Left lung (tissue), 10 donors: ENCODE results near the gene RAB20. TPM values are rescaled to one million over a fixed set of nuclear protein-coding genes. Genes with fewer than 3 reads are reported as not detected.

Experiments
- ATAC-seq: fragments of 200-7000 bp; cut with Tn5 transposase; one replicate; pipeline ENCODE4 v1.9.1; 2020; ENCODE audit warnings: moderate library complexity
- DNase-seq, 4 donors: peaks; one replicate each; pipeline ENCODE4 v3.0.0-alpha.2; 2013 to 2020
- H3K27ac ChIP-seq, 2 donors: fragments of 200-600 bp; sonication (generic) in 1 of 2; one replicate each; pipeline versions ENCODE4 v1.5.0 to v1.8.0; 2020 to 2021
- H3K27me3 ChIP-seq, 2 donors: fragments of 200-600 bp; sonication (generic) in 1 of 2; one replicate each; pipeline versions ENCODE4 v1.5.0 to v1.8.0; 2020 to 2021
- H3K36me3 ChIP-seq, 2 donors: fragments of 200-600 bp; sonication (generic) in 1 of 2; one replicate each; pipeline versions ENCODE4 v1.5.0 to v1.8.0; 2020 to 2021
- H3K4me1 ChIP-seq, 2 donors: fragments of 200-600 bp; one replicate each; pipeline ENCODE4 v1.8.0; 2021
- H3K4me3 ChIP-seq, 2 donors: fragments of 200-600 bp; sonication (generic) in 1 of 2; one replicate each; pipeline versions ENCODE4 v1.5.0 to v1.8.0; 2020 to 2021; ENCODE audit warnings: mild to moderate bottlenecking in 1 of 2
- H3K9me3 ChIP-seq, 2 donors: fragments of 200-600 bp; sonication (generic) in 1 of 2; one replicate each; pipeline versions ENCODE4 v1.5.0 to v1.8.0; 2020 to 2021
- intact Hi-C, 2 donors: fragments of 100-400 bp; cut with DNase I; formaldehyde crosslinking; loops; one replicate each; pipeline versions ENCODE4 v1.11.2 to v1.14.2; 2022
- polyA plus RNA-seq, 6 donors: library from polyadenylated mRNA; unstranded; fragments of 120-200 nt; gene quantifications; one replicate each; pipeline ENCODE4 v1.2.1, GENCODE V29; 2013; ENCODE audit not compliant: insufficient read length in 6 of 6
- total RNA-seq, 2 donors: library from RNA; stranded (reverse); fragmentation: NEBNext Ultra II Directional; extraction: Animal tissue kit (Norgen Biotek cat#: 25700); gene quantifications; one replicate each; pipeline ENCODE4 v1.2.1, GENCODE V29; 2021
- TF ChIP-seq, protein P1 (sequence below), 2 donors: fragments of 200-600 bp; sonication (generic) in 1 of 2; IDR thresholded peaks; one replicate each; pipeline versions ENCODE4 v1.5.0 to v1.8.0; 2021; ENCODE audit warnings: antibody characterized with exemption in 2 of 2
- donor health status: DM: no; HTN: yes; CAD: no.
- donor health status: DM: no; HTN: no; CAD: no.

RAB20 gene
- total and polyA plus RNA-seq, 8 donors: 20.1 to 42.4 (median 21.3) TPM

DNA sequence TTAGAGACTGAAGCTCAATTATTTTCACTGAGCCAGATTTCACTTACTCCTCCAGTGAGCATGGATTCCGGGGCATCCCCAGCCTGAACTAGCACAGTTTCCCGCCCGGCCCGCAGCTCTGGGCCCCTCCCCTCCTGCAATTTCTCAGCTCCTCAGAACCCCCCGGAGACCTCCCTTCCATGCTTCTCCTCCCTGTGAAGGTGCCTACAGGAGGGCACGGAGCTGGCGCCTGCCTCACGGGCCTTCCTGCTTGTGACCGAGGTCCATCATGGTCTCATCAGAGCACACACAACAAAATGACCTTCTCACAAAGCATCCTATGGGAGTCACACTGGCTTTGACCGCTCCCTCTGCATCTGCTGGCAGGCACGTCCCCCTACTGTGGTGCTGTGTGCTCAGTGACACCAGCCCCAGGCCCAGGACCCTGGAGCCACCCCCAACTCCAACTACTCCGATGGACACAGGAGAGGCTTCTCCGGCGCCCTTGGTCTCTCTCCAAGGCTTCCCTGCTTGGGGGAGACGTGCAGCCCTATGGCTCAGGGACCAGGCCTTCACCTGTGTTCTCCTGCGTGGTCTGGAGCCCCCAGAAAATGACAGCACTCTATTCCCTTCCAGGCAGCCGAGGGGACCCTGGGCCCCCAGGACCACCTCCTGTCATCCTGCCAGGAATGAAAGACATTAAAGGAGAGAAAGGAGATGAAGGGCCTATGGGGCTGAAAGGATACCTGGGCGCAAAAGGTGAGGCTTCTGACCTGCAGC is 77.1 kb downstream of the RAB20 start:
- Histone ChIP-seq H3K4me3 (no peak overlapping the region), H3K9me3 (no peaks in the 10 kb centered on the region), H3K36me3 (peaks cover 0 to 75% of the 10 kb centered on the region in 2 donors), H3K27ac (no peak overlapping the region), H3K27me3 (no peaks in the 10 kb centered on the region), H3K4me1 (no peaks in the 10 kb centered on the region)
- TF ChIP-seq, protein P1, sequence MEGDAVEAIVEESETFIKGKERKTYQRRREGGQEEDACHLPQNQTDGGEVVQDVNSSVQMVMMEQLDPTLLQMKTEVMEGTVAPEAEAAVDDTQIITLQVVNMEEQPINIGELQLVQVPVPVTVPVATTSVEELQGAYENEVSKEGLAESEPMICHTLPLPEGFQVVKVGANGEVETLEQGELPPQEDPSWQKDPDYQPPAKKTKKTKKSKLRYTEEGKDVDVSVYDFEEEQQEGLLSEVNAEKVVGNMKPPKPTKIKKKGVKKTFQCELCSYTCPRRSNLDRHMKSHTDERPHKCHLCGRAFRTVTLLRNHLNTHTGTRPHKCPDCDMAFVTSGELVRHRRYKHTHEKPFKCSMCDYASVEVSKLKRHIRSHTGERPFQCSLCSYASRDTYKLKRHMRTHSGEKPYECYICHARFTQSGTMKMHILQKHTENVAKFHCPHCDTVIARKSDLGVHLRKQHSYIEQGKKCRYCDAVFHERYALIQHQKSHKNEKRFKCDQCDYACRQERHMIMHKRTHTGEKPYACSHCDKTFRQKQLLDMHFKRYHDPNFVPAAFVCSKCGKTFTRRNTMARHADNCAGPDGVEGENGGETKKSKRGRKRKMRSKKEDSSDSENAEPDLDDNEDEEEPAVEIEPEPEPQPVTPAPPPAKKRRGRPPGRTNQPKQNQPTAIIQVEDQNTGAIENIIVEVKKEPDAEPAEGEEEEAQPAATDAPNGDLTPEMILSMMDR (IDR thresholded peaks at IDR 0.05): no peak
- intact Hi-C loops: no loop called here
- ATAC-seq: no peak
- no peak for DNase-seq

DNA sequence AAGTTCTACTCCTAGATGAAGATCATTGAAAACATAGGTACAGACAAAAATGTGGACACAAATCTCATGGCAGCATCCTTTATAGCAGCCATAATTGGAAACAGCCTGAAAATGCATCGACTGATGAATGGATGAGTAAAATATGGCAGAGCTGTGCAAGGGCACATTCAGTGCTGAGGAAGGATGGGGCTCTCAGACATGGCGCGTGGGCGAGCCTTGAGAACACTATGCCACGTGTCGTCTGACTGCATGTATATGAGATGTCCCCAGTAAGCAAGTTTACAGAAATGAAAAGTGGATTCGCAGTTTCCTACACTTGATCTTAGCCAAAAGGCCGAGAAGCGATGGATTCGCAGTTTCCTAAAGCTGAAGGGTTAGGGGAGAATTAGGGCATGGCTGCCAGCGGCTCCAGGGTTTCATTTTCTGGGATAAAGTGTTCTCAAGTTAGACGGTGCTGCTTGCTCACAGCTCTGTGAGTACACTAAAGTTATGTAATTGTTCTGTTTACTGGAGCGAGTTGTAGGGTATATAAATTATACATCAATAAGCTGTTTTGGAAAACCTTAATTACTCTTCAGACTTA is 78.0 kb downstream of the RAB20 start:
- TF ChIP-seq, protein P1 (IDR thresholded peaks at IDR 0.05): no peak
- intact Hi-C loops: no loop called here
- H3K4me3 ChIP-seq: no peak overlapping the region
- peaks cover 0 to 73% of the 10 kb centered on the region in 2 donors for H3K36me3 ChIP-seq
- H3K9me3 ChIP-seq: no peaks in the 10 kb centered on the region
- H3K27me3 ChIP-seq: no peaks in the 10 kb centered on the region
- H3K4me1 ChIP-seq: no peaks in the 10 kb centered on the region
- DNase-seq (no peak), ATAC-seq (no peak)
- H3K27ac ChIP-seq: no peak overlapping the region

DNA sequence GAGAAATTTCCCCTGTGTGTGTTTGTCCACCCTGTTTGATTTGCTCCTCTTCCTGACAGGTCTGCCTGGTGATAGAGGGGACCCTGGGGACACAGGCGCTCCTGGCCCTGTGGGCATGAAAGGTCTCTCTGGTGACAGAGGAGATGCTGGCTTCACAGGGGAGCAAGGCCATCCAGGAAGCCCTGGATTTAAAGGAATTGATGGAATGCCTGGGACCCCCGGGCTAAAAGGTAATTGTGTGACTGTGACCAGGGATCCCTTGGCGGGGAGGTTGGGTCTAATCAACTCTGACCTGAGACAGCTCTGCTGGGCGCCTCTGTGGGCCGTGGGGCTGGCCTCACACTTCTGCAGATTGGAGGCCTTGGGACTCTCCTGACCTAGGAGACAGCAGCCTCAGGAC is 81.4 kb downstream of the RAB20 start:
- H3K4me3 ChIP-seq: no peak overlapping the region
- H3K27ac ChIP-seq: no peak overlapping the region
- ATAC-seq: no peak

DNA sequence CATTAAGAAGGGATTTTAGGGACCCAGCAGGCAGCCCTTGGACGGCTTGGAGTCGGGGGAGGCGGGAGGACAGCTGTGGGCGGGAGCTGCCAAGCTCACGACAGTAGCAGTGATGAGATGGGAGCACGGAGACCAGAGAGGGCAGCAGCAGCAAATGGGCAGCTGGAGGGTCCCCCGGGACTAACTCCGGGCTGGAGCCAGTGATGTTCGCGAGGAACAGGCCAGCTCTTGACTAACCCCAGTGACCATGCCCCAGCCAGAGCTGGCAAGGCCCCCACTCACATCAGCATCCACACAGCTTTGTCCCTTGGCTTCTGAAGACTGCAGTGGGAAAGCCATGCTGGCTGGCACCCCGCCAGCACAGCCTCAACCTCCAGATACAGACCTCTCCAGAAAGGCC is 81.9 kb downstream of the RAB20 start:
- Histone ChIP-seq H3K4me1 (no peaks in the 10 kb centered on the region), H3K36me3 (peaks cover 0 to 66% of the 10 kb centered on the region in 2 donors), H3K27ac (no peak overlapping the region), H3K27me3 (no peaks in the 10 kb centered on the region), H3K9me3 (no peaks in the 10 kb centered on the region), H3K4me3 (no peak overlapping the region)
- ATAC-seq: no peak
- peak in 1 of 4 donors; percentile 57 for DNase-seq
- TF ChIP-seq, protein P1 (IDR thresholded peaks at IDR 0.05): no peak
- intact Hi-C loops: no loop called here

More for the DNA sequence above, 81.4 kb downstream of the RAB20 start:
- no peaks in the 10 kb centered on the region for H3K27me3 ChIP-seq
- H3K9me3 ChIP-seq: no peaks in the 10 kb centered on the region
- DNase-seq: no peak
- TF ChIP-seq, protein P1 (IDR thresholded peaks at IDR 0.05): no peak
- no peaks in the 10 kb centered on the region for H3K4me1 ChIP-seq
- peaks cover 0 to 67% of the 10 kb centered on the region in 2 donors for H3K36me3 ChIP-seq
- intact Hi-C loops: no loop called here

DNA sequence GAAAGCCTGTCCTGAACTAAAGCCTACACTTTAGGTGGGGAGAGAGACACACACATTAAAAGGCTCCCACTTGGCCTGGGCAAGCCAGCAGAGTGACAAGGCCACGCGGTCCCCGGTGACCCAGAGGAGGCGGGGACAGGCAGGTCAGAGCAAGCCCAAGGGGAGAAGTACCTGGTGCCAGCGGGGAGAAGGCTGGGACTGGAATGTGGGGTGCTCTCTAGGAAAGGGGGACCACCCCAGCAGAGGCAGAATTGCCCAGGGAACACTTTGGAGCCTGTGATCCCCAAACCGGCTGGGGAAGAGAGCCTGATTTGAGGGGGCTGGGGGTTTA is 82.3 kb downstream of the RAB20 start:
- peaks cover 0 to 63% of the 10 kb centered on the region in 2 donors for H3K36me3 ChIP-seq
- H3K4me3 ChIP-seq: no peak overlapping the region
- no peak for ATAC-seq
- DNase-seq: peak in 1 of 4 donors; percentile 62
- no peak overlapping the region for H3K27ac ChIP-seq
- no peaks in the 10 kb centered on the region for H3K9me3 ChIP-seq
- intact Hi-C loops: no loop called here
- H3K4me1 ChIP-seq: no peaks in the 10 kb centered on the region
- no peaks in the 10 kb centered on the region for H3K27me3 ChIP-seq
- TF ChIP-seq, protein P1 (IDR thresholded peaks at IDR 0.05): no peak
